Neural crest cell (in vitro differentiated cells): ENCODE data around the gene STK17B. TPM values are rescaled to one million over a fixed set of nuclear protein-coding genes. Genes with fewer than 3 reads are reported as not detected.

Source experiments
- DNase-seq: peaks from one replicate; pipeline ENCODE4 v3.0.0; 2021; ENCODE audit warnings: low read depth, mixed read lengths, low spot score
- H3K27ac Mint-ChIP-seq: one replicate; pipeline ENCODE4 v1.8.0; 2021; ENCODE audit warnings: mild to moderate bottlenecking, mixed read lengths; ENCODE audit not compliant: unreplicated experiment
- H3K27me3 Mint-ChIP-seq: 2 replicates; pipeline ENCODE4 v1.8.0; 2021; ENCODE audit warnings: low read depth, mild to moderate bottlenecking, mixed read lengths
- H3K36me3 Mint-ChIP-seq: 2 replicates; pipeline ENCODE4 v1.8.0; 2021; ENCODE audit warnings: low read depth, mild to moderate bottlenecking, mixed read lengths
- H3K4me1 Mint-ChIP-seq: 2 replicates; pipeline ENCODE4 v1.8.0; 2021; ENCODE audit warnings: mixed read lengths
- H3K4me3 Mint-ChIP-seq: one replicate; pipeline ENCODE4 v1.8.0; 2021; ENCODE audit warnings: mild to moderate bottlenecking, mixed read lengths
- H3K9me3 Mint-ChIP-seq: 2 replicates; pipeline ENCODE4 v1.8.0; 2021; ENCODE audit warnings: mixed read lengths
- total RNA-seq: library from RNA; stranded (reverse); gene quantifications from 2 replicates; pipeline ENCODE4 v1.2.1, GENCODE V29; 2021
- TF ChIP-seq, protein P1 (sequence below): fragments of 200-600 bp; sonication (generic); conservative IDR thresholded peaks from 2 replicates; pipeline ENCODE4 v1.5.0; 2021; ENCODE audit warnings: antibody characterized with exemption, mild to moderate bottlenecking

Gene STK17B
- total RNA-seq, 1 donor from 2014 or later: 7.3 TPM

DNA sequence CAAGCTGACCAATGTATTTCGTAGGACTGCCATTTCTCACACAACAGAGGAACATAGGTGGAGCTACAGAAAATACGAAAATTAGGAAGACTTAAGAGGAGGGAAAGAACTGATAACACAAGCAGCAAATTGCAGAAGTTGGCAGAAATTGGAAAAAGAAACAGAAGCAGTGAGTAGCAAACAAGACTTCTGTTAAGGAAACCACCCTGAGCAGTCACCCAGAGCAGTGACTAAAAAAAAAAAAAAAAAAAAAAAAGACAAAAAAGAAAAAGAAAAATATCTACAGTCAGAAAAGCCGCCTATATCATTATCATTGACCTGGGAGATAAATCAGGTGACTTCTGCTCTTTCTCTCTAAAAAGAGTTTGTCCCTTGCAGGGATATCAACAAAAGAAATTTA, 21.4 kb downstream of the STK17B start:
- no peak for DNase-seq
- no peak overlapping the region for H3K4me3 Mint-ChIP-seq
- H3K4me1 Mint-ChIP-seq: no peaks in the 10 kb centered on the region
- peaks cover 6% of the 10 kb centered on the region for H3K36me3 Mint-ChIP-seq
- H3K27me3 Mint-ChIP-seq: no peaks in the 10 kb centered on the region
- TF ChIP-seq, protein P1, sequence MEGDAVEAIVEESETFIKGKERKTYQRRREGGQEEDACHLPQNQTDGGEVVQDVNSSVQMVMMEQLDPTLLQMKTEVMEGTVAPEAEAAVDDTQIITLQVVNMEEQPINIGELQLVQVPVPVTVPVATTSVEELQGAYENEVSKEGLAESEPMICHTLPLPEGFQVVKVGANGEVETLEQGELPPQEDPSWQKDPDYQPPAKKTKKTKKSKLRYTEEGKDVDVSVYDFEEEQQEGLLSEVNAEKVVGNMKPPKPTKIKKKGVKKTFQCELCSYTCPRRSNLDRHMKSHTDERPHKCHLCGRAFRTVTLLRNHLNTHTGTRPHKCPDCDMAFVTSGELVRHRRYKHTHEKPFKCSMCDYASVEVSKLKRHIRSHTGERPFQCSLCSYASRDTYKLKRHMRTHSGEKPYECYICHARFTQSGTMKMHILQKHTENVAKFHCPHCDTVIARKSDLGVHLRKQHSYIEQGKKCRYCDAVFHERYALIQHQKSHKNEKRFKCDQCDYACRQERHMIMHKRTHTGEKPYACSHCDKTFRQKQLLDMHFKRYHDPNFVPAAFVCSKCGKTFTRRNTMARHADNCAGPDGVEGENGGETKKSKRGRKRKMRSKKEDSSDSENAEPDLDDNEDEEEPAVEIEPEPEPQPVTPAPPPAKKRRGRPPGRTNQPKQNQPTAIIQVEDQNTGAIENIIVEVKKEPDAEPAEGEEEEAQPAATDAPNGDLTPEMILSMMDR: no peak
- no peaks in the 10 kb centered on the region for H3K9me3 Mint-ChIP-seq
- no peak overlapping the region for H3K27ac Mint-ChIP-seq

DNA sequence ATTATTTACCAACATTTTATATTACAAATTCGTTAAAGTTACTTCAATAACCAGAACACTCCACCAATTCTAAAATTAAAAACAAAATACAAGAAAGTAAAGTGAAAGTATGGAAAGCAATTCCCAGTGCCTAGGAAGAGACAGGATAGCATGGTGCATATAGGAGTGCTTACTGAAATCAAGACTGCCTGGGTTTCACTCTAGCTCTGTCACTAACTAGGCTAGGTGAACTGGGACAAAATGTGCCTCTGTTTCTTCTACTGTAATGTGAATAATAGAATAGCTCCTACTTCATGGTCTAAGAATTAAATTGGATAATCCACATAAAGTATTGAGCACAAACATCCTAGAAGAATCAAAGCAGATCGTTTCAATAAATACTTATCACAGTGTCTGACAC, 22.6 kb downstream of the STK17B start:
- Mint-ChIP-seq H3K4me3 (no peak overlapping the region), H3K27ac (no peak overlapping the region), H3K36me3 (peaks cover 6% of the 10 kb centered on the region), H3K9me3 (no peaks in the 10 kb centered on the region), H3K27me3 (no peaks in the 10 kb centered on the region), H3K4me1 (no peaks in the 10 kb centered on the region)
- TF ChIP-seq, protein P1: no peak
- DNase-seq: no peak

DNA sequence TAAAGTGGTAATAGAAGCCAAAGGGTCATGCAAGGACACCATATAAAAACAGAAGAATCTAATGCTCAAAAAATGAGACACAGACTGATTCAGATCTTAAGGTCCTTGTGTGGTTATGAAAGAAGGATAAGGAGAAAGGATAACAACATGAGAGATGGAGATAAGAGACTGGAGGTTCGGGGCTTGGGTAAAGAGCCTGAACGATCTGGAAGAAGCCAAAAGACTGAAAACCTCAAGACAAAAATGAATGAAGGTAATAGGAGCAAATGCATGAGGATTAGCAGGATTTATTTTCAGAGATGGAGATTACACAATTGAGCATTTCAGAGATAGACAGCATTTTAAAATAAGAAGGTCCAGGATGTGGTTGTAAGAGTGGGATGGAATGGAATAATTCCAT, 26.1 kb downstream of the STK17B start:
- TF ChIP-seq, protein P1: no peak
- no peaks in the 10 kb centered on the region for H3K36me3 Mint-ChIP-seq
- H3K4me1 Mint-ChIP-seq: no peaks in the 10 kb centered on the region
- no peaks in the 10 kb centered on the region for H3K27me3 Mint-ChIP-seq
- H3K27ac Mint-ChIP-seq: no peak overlapping the region
- H3K4me3 Mint-ChIP-seq: no peak overlapping the region
- H3K9me3 Mint-ChIP-seq: no peaks in the 10 kb centered on the region
- DNase-seq: no peak

DNA sequence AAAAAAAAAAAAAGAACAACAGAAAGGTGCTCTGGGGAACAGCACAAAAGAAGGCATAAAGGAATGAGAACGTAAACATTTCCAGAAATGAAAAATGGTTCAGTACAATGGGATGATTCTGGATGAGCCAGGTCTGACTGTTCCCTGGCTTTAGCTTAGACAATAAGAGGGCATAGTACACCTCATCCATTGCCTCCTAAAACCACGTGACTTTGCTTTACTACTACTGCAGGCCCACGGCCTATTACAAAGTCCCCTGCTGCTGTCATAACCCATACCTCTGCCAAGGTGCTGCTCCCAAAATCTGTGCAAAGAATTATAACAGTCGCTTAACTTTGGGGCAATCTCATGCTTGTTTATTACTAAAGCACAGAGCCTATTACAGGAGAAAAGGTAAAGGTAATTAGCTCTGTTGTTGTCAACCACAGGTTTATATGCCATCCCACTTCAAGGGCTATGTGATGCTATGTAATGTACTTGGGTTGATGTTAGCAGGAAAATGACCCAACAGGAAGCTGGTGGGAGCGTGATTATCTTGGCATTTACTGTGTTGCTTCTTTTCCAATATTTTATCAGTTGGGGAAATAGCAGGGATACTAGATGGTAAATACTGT, 26.8 kb downstream of the STK17B start:
- TF ChIP-seq, protein P1: no peak
- Mint-ChIP-seq H3K4me1 (no peaks in the 10 kb centered on the region), H3K27me3 (no peaks in the 10 kb centered on the region), H3K27ac (no peak overlapping the region), H3K36me3 (peaks cover under 1% of the 10 kb centered on the region), H3K9me3 (no peaks in the 10 kb centered on the region), H3K4me3 (no peak overlapping the region)
- DNase-seq: no peak

DNA sequence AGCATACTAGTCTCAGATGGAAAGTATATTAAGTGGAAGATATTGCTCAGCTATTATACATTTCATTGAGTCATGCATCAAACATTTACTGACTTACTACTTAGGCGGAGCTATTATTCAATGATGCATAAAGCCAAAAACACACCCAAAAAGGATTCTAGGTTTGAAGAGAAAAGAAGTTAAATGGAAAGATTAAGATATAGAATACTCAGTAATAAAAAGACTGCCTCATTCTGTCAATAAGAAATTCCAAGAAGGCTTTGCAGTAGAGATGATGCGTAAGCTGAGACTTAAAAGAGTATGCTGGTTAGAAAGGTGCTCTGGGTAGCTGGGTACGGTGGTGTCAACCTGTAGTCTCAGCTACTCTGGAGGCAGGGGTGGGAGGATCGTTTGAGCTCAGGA, 27.6 kb downstream of the STK17B start:
- Mint-ChIP-seq H3K27me3 (no peaks in the 10 kb centered on the region), H3K4me3 (no peak overlapping the region), H3K9me3 (no peaks in the 10 kb centered on the region), H3K36me3 (peaks cover 3% of the 10 kb centered on the region), H3K4me1 (no peaks in the 10 kb centered on the region), H3K27ac (no peak overlapping the region)
- DNase-seq: no peak
- TF ChIP-seq, protein P1: no peak
